PC-9 (cell line): ENCODE results near the gene NLGN1.

ENCODE experiments used
- CTCF ChIP-seq: fragments of 200-600 bp; sonication (generic); conservative IDR thresholded peaks from 2 replicates; pipeline ENCODE4 v1.6.1; 2017; ENCODE audit warnings: mixed run types, antibody characterized with exemption, mild to moderate bottlenecking, moderate library complexity
- EZH2 ChIP-seq: fragments of 200-600 bp; sonication (generic); IDR thresholded peaks from 2 replicates; pipeline ENCODE4 v1.8.0; 2017; ENCODE audit warnings: antibody characterized with exemption, low read depth

- TF ChIP-seq EZH2, result no peak
- TF ChIP-seq CTCF, result no peak
These were observed 43.0 kb downstream of the NLGN1 start for GRCh38 chr3:173440514-173440913.
